ENCODE results near the gene HDAC9. TPM values are rescaled to one million over a fixed set of nuclear protein-coding genes. Genes with fewer than 3 reads are reported as not detected.
A peak's percentile ranks its signal among the peaks of the same experiment; 100 is the strongest.

The HDAC9 gene
- polyA plus RNA-seq, 2 of the 4 experiments (the other 2 are of a cell fraction), result 0.05 to 0.26 TPM

- WGBS (ENCODE audit: missing lambda C conversion rate), result 54% methylated on average over 1 of the region's 1 CpG
- FAIRE-seq (no peak), DNase-seq (ENCODE audit: low read depth in 1 of 2, low spot score in 1 of 2) (peak in 1 of 2 experiments; percentile 14), ATAC-seq (no peak)
- POLR2A ChIA-PET, result no interaction called here
- TF ChIP-seq CTCF (IDR thresholded peaks at IDR 0.05) (no peak), FOSL2 (IDR thresholded peaks at IDR 0.05) (no peak), FOSL2 (CRISPR knock-in tag; IDR thresholded peaks at IDR 0.05) (no peak), RFX5 (IDR thresholded peaks at IDR 0.05) (no peak), ZSCAN20 (CRISPR knock-in tag; IDR thresholded peaks at IDR 0.05) (no peak), POLR2A (IDR thresholded peaks at IDR 0.05; ENCODE audit: low read length) (no peak), NFE2L2 (conservative IDR thresholded peaks at IDR 0.05; ENCODE audit: low read length) (no peak), FOSB (CRISPR knock-in tag; IDR thresholded peaks at IDR 0.05) (no peak), CBX8 (IDR thresholded peaks at IDR 0.05) (no peak), KDM1A (IDR thresholded peaks at IDR 0.05; ENCODE audit: low read depth) (no peak), HMGXB4 (CRISPR knock-in tag; IDR thresholded peaks at IDR 0.05; ENCODE audit: borderline replicate concordance) (no peak), CHD2 (IDR thresholded peaks at IDR 0.05; ENCODE audit: low read length, partially characterized antibody) (no peak), HEYL (CRISPR knock-in tag; IDR thresholded peaks at IDR 0.05) (no peak), REST (IDR thresholded peaks at IDR 0.05) (no peak), BHLHE40 (IDR thresholded peaks at IDR 0.05; ENCODE audit: low read depth, low read length) (no peak), HOXA7 (CRISPR knock-in tag; IDR thresholded peaks at IDR 0.05) (no peak), KDM5A (IDR thresholded peaks at IDR 0.05) (no peak), POLR2AphosphoS2 (conservative IDR thresholded peaks at IDR 0.05; ENCODE audit: low read length) (no peak), SMC3 (IDR thresholded peaks at IDR 0.05) (no peak)
- H3K4me2 ChIP-seq, result no peak overlapping the region
- CTCF ChIA-PET, result no interaction called here
- no peak overlapping the region for H3K4me3 ChIP-seq
- no peak overlapping the region for H3K27ac ChIP-seq
- H3K9me3 ChIP-seq, result no peaks in the 10 kb centered on the region
- H3K4me1 ChIP-seq, result no peaks in the 10 kb centered on the region
Measured at GRCh38 chr7:18667466-18667865, 171.9 kb downstream of the HDAC9 start.

GRCh38 chr7:18671176-18671575 lies 175.6 kb downstream of the HDAC9 start:
- ChIA-PET CTCF (interaction anchor here (1.1 kb wide), 1 partner anchor 80 kb away, joined by 6 read pairs; no protein-coding TSS in a partner anchor), POLR2A (no interaction called here)
- Histone ChIP-seq H3K27ac (no peak overlapping the region), H3K4me3 (no peak overlapping the region), H3K4me1 (no peaks in the 10 kb centered on the region), H3K9me3 (no peaks in the 10 kb centered on the region), H3K4me2 (no peak overlapping the region)
- no peak for DNase-seq (ENCODE audit: low read depth in 1 of 2, low spot score in 1 of 2)
- no peak for TF ChIP-seq ZC3H11A (IDR thresholded peaks at IDR 0.05)
- TF ChIP-seq SREBF2 (IDR thresholded peaks at IDR 0.05), result no peak
- no peak for ATAC-seq
- WGBS (ENCODE audit: missing lambda C conversion rate), result 23% methylated on average over 5 of the region's 5 CpGs
- no peak for FAIRE-seq
